Neuron (in vitro differentiated cells): ENCODE results near the gene RPS6KA2.

ENCODE experiments used
- H2AFZ ChIP-seq: one replicate; pipeline ENCODE4 v1.6.1; 2013; ENCODE audit warnings: low read depth, mild to moderate bottlenecking, inconsistent platforms, low read length, moderate library complexity
- H3K27me3 ChIP-seq: one replicate; pipeline ENCODE4 v1.6.1; 2013; ENCODE audit warnings: low read length; ENCODE audit not compliant: insufficient read depth
- H3K36me3 ChIP-seq: one replicate; pipeline ENCODE4 v1.6.1; 2013; ENCODE audit warnings: low read length; ENCODE audit not compliant: insufficient read depth
- H3K4me1 ChIP-seq: one replicate; pipeline ENCODE4 v1.6.1; 2013; ENCODE audit warnings: low read length; ENCODE audit not compliant: insufficient read depth
- H3K4me3 ChIP-seq: 2 replicates; pipeline ENCODE4 v1.5.1; 2013; ENCODE audit warnings: mild to moderate bottlenecking, low read length, moderate library complexity
- H3K9me3 ChIP-seq: one replicate; pipeline ENCODE4 v1.6.1; 2013; ENCODE audit warnings: low read length

RPS6KA2 gene

GRCh38 chr6:166650824-166651807 is 24.1 kb upstream of the RPS6KA2 start:
- H3K36me3 ChIP-seq, result no peaks in the 10 kb centered on the region
- no peak overlapping the region for H3K4me3 ChIP-seq
- no peak overlapping the region for H2AFZ ChIP-seq
- H3K9me3 ChIP-seq, result peaks cover 2% of the 10 kb centered on the region
- peaks cover 10% of the 10 kb centered on the region for H3K4me1 ChIP-seq
- no peaks in the 10 kb centered on the region for H3K27me3 ChIP-seq

GRCh38 chr6:166650047-166650446 is 23.0 kb upstream of the RPS6KA2 start:
- Histone ChIP-seq H3K4me1 (peaks cover 10% of the 10 kb centered on the region), H3K4me3 (no peak overlapping the region), H3K27me3 (no peaks in the 10 kb centered on the region), H3K9me3 (peaks cover 2% of the 10 kb centered on the region), H3K36me3 (no peaks in the 10 kb centered on the region), H2AFZ (no peak overlapping the region)

GRCh38 chr6:166648846-166649245 is 21.8 kb upstream of the RPS6KA2 start:
- Histone ChIP-seq H3K9me3 (peaks cover 2% of the 10 kb centered on the region), H3K4me3 (no peak overlapping the region), H3K36me3 (no peaks in the 10 kb centered on the region), H3K4me1 (peaks cover 8% of the 10 kb centered on the region), H3K27me3 (no peaks in the 10 kb centered on the region), H2AFZ (no peak overlapping the region)

GRCh38 chr6:166647896-166648295 is 20.8 kb upstream of the RPS6KA2 start:
- Histone ChIP-seq H3K4me1 (peaks cover 7% of the 10 kb centered on the region), H3K27me3 (no peaks in the 10 kb centered on the region), H3K9me3 (peaks cover 2% of the 10 kb centered on the region), H2AFZ (no peak overlapping the region), H3K4me3 (no peak overlapping the region), H3K36me3 (no peaks in the 10 kb centered on the region)

GRCh38 chr6:166646716-166647115 is 19.7 kb upstream of the RPS6KA2 start:
- H3K36me3 ChIP-seq, result no peaks in the 10 kb centered on the region
- no peak overlapping the region for H2AFZ ChIP-seq
- H3K4me3 ChIP-seq, result no peak overlapping the region
- H3K4me1 ChIP-seq, result peaks cover 7% of the 10 kb centered on the region
- peaks cover 2% of the 10 kb centered on the region for H3K9me3 ChIP-seq
- H3K27me3 ChIP-seq, result no peaks in the 10 kb centered on the region

- no peak overlapping the region for H2AFZ ChIP-seq
- no peak overlapping the region for H3K4me3 ChIP-seq
- peaks cover 2% of the 10 kb centered on the region for H3K9me3 ChIP-seq
- H3K36me3 ChIP-seq, result no peaks in the 10 kb centered on the region
- peaks cover 7% of the 10 kb centered on the region for H3K4me1 ChIP-seq
- no peaks in the 10 kb centered on the region for H3K27me3 ChIP-seq
Observed at GRCh38 chr6:166645896-166646295, 18.8 kb upstream of the RPS6KA2 start.

GRCh38 chr6:166644681-166645080 is 17.6 kb upstream of the RPS6KA2 start:
- H3K27me3 ChIP-seq, result no peaks in the 10 kb centered on the region
- no peak overlapping the region for H3K4me3 ChIP-seq
- H3K36me3 ChIP-seq, result no peaks in the 10 kb centered on the region
- peaks cover 2% of the 10 kb centered on the region for H3K9me3 ChIP-seq
- H3K4me1 ChIP-seq, result no peaks in the 10 kb centered on the region
- no peak overlapping the region for H2AFZ ChIP-seq

- Histone ChIP-seq H3K4me3 (no peak overlapping the region), H3K36me3 (no peaks in the 10 kb centered on the region), H3K27me3 (no peaks in the 10 kb centered on the region)
Observed at GRCh38 chr6:166643891-166644590, 17.0 kb upstream of the RPS6KA2 start.

GRCh38 chr6:166642646-166643045 is 15.6 kb upstream of the RPS6KA2 start:
- Histone ChIP-seq H3K9me3 (peaks cover 2% of the 10 kb centered on the region), H3K27me3 (no peaks in the 10 kb centered on the region), H2AFZ (no peak overlapping the region), H3K4me1 (no peaks in the 10 kb centered on the region), H3K4me3 (no peak overlapping the region), H3K36me3 (no peaks in the 10 kb centered on the region)

More at GRCh38 chr6:166643891-166644590, 17.0 kb upstream of the RPS6KA2 start:
- Histone ChIP-seq H3K4me1 (no peaks in the 10 kb centered on the region), H3K9me3 (peaks cover 4% of the 10 kb centered on the region), H2AFZ (no peak overlapping the region)

GRCh38 chr6:166640342-166641043 is 13.4 kb upstream of the RPS6KA2 start:
- Histone ChIP-seq H3K4me1 (no peaks in the 10 kb centered on the region), H3K27me3 (no peaks in the 10 kb centered on the region), H3K4me3 (no peak overlapping the region), H3K9me3 (peaks cover 2% of the 10 kb centered on the region), H2AFZ (no peak overlapping the region), H3K36me3 (no peaks in the 10 kb centered on the region)

- Histone ChIP-seq H2AFZ (no peak overlapping the region), H3K9me3 (peaks cover 2% of the 10 kb centered on the region), H3K4me3 (no peak overlapping the region), H3K27me3 (no peaks in the 10 kb centered on the region), H3K36me3 (no peaks in the 10 kb centered on the region), H3K4me1 (no peaks in the 10 kb centered on the region)
Observed at GRCh38 chr6:166639921-166640320, 12.9 kb upstream of the RPS6KA2 start.

- Histone ChIP-seq H2AFZ (no peak overlapping the region), H3K27me3 (no peaks in the 10 kb centered on the region), H3K4me3 (no peak overlapping the region), H3K9me3 (peaks cover 2% of the 10 kb centered on the region), H3K4me1 (no peaks in the 10 kb centered on the region), H3K36me3 (no peaks in the 10 kb centered on the region)
Observed at GRCh38 chr6:166638573-166638964, 11.5 kb upstream of the RPS6KA2 start.
